HG03565 (cell line): ENCODE data around the gene TMEM138.

Source experiments
- ATAC-seq: cut with Tn5 transposase; IDR thresholded peaks from one replicate; pipeline ENCODE4 v1.9.1; 2021; ENCODE audit warnings: mild to moderate bottlenecking, moderate library complexity; ENCODE audit not compliant: unreplicated experiment

TMEM138 gene

DNA sequence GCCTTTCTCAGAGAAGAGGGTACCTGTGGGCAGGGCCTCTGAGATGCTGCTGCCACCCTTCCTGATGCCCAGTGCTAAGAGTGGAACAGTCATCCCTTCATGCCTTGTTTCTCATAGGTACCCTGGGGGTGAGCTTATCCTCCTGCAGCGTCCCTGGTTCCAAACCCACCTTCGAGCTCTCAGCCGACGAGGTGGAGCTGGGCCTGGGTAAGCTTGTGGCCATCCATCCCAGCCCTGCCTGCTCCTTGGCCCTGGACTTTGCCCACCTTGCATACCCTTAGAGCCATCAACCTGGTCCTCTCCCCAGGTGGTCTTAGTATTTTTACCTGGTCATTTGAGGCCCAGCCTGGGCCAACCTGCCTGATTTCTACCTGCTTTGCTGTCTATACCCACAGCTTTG lies 20.5 kb upstream of the TMEM138 start:
- no peak for ATAC-seq

DNA sequence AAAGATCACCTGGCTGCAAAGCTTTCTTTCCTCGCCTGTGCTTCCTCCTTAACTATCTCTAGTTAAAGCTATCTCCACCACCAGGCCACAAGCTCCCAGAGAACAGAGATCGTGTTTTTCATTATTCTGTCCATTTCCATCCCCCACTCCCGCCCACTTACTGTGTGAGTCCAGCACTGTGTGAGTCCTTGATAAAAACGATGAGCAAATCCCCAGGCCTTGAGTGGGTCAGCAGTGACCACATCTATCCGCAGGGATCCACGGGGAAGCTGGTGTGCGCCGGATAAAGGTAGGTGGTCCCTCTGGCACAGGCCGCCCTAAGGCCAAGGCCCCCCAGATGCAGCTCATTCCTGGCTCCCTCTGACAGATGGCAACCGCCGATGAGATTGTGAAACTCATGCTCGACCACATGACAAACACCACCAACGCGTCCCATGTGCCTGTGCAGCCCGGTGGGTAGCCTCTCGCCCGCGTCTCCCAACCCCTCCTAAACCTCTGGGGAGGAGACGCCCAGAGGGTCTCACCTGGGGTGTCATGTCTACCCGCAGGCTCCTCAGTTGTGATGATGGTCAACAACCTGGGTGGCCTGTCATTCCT lies 19.9 kb upstream of the TMEM138 start:
- no peak for ATAC-seq

DNA sequence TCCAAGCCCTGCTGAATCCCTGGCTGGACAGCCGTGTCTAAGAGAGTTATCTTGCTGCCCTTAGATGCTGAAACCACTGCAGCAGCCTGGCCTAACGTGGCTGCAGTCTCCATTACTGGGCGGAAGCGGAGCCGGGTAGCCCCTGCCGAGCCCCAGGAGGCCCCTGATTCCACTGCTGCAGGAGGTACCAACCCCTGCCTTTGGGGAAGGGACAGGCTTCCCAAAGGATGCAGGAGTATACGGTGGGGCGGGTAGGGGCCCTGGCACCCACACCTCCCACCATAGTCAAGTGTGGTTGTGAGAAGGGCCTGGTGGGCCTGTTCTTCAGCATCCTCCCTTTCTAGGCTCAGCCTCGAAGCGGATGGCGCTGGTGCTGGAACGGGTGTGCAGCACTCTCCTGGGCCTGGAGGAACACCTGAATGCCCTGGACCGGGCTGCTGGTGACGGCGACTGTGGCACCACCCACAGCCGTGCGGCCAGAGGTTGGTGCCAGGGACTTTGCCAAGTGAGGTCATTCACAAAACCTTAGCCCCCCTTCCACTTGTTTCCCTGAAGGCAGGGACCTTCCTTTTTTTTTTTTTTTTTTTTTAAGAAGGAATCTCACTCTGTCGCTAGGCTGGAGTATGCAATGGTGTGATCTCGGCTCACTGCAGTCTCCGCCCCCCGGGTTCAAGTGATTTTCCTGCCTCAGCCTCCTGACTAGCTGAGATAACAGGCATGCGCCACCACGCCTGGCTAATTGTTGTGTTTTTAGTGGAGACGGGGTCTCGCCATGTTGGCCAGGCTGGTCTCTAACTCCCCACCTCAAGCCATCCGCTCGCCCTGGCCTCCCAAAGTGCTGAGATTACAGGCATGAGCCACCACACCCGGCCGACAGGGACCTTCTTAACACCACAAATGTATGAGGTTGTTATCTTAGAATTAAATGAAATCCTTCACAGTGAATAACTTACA lies 18.1 kb upstream of the TMEM138 start:
- no peak for ATAC-seq

DNA sequence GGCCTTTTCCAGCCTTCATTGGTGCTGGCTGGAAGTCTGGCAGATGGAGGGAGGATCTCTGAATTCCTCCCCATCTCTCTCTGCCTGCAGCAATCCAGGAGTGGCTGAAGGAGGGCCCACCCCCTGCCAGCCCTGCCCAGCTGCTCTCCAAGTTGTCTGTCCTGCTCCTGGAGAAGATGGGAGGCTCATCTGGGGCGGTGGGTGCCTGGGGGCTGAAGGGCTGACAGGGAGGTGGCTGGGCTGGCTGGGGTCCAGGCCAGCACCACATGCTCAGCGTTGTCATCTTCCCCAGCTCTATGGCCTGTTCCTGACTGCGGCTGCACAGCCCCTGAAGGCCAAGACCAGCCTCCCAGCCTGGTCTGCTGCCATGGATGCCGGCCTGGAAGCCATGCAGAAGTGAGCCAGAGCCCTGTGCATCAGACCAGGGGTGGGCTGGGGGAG lies 17.0 kb upstream of the TMEM138 start:
- no peak for ATAC-seq

DNA sequence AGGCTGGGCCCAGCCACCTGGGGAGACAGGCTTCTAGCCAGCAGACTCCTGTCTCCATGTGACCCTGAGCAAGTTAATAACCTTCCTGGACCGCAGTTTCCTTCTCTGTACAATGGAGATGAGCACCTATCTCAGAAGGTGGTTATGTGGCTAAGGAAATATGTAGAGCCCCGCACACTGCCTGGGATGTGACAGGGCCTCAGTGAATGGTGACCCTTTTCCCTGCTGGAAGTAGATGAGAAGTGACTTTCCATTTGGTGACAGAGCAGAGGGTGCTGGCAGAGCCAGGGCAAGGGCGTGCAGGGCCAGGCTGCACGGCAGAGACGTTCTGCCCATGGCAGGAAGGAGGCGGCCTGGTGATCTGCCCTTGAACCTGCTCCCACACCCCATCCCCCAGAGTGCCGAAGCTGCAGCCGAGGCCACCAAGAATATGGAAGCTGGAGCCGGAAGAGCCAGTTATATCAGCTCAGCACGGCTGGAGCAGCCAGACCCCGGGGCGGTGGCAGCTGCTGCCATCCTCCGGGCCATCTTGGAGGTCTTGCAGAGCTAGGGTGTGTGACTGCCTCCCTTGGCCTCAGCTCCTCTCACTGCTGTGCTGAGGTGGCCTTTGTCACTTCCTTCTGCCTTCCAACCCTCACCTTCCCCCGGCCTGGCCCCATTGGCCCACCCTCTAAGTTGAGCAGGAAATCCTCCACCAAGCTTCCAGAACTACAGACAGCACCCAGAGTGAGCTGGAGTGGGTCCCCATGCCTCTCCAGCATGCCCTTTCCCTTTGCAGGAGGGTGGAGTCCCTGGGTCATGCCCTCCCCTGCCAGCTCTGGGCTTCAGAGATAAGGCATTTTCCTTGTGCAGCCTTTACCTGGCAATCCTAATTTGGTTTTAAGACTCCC lies 16.0 kb upstream of the TMEM138 start:
- ATAC-seq, result no peak

DNA sequence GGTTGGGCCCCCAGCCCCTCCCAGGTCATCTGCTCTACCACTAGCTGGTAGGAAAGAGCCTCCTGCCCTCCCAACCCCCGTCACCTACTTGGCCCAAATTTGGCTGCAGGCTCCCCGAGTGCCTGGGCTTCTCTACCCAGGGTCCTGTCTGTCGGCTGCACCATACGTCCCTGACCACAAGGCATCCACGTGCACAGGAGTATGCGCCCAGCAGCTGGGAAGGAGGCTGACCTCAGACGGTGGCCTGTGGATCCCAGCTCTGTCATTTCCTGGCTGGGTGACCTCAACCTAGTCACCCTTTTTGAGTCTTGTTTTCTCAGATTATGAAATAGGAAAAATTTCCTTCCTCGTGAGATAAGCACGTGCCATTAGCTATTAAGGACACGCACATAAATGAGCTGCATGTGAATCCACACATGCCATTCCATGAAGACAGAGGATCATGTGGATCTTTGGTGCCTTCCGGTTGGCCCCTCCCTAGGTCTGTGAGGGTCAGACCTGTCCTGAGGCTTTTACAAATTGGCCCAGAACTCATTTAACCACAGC lies 14.2 kb upstream of the TMEM138 start:
- ATAC-seq, result no peak

DNA sequence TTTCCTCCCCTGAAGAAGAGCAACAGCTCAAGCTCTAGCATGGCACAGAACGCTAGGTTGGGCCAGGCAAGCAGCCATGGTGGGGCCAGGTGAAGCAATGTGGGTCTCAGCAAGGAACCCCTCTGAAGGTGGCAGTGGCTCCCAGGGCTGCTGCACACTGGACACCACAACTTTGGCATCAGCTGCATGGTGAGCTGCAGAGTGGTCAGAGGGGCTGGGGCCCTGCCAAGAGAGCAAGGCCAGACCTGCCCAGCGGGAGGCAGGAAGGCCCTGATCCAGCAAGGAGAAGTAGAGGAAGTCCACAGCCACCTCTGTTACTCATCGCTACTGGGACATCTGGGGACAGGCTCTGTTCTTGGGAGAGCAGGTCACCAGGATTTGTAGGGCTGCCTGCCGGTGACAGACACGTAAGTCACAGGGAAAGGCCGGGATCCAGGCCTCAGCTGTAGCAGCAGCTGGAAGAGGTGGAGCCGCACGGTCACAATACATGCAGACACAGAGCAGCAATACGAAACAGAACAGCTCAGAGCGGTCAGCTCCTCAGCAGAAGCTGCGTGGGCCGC lies 12.9 kb upstream of the TMEM138 start:
- no peak for ATAC-seq

DNA sequence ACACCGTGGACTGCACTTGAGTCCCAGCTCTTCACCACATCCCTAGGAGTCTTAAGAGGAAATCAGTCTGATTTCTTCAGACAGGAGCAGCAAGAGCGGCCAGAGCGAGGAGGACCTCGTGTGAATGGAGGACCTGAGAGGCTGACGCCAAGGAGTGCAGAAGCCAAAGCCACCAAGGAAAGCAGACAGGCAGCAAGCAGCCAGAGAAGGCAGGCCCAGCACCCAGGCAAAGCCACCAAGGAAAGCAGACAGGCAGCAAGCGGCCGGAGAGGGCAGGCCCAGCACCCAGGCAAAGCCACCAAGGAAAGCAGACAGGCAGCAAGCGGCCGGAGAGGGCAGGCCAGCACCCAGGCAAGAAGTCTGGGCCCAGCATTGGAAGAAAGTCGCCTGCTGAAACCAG lies 12.3 kb upstream of the TMEM138 start:
- ATAC-seq, result no peak

DNA sequence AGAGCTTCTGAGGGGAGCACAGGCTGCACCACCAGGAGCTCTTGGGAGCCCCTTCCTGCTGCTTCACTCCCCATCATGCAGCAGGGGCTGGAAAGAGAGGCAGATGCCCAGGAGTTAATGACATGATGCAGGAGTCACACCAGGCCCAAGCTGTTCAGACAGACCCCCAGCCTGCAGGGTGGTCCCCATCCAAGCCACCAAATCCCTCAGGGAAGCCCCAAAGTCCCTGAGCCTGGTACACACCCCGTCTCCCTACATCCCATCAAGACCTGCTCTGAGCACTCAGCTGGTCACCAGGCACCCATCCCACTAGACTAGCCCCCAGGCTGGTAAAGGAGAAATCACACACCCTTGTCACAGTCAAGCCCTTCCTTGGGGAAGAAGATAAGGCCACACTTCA lies 11.8 kb upstream of the TMEM138 start:
- no peak for ATAC-seq

DNA sequence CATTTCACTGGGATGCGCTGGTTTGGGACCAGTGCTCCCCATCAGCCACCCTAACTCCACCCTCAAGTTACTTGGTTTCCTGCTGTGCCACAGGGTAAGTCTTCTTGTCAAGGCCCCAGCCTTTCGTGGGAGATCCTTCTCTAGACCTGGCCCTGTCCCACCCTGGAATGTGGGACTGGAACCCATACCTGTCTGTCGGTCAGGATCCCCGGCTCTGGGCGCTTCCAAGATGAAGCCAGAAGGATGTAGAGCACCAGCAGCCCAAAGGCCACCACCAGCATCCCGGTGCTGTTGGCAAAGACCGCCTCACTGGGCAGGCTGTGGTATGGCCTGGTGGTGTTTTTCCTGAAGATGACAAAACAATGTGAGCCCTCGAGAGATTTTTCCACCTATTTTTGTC lies 11.4 kb upstream of the TMEM138 start:
- no peak for ATAC-seq

DNA sequence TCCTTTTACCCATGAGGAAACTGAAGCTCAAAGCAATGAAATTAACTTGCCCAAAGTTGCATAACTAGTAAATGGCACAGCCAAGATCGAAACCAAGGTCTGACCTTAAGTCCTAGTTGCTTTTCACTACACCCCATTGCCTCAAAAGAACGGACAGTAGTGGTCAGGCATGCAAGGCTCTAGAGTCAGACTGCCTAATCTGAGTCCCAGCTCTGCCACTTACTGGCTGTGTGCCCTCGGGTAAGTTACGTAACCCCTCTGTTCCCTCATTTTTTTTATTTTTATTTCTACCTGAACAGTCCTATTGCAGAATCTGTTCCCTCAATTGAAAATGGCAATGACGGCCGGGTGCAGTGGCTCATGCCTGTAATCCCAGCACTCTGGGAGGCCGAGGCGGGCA lies 10.1 kb upstream of the TMEM138 start:
- ATAC-seq, result no peak

DNA sequence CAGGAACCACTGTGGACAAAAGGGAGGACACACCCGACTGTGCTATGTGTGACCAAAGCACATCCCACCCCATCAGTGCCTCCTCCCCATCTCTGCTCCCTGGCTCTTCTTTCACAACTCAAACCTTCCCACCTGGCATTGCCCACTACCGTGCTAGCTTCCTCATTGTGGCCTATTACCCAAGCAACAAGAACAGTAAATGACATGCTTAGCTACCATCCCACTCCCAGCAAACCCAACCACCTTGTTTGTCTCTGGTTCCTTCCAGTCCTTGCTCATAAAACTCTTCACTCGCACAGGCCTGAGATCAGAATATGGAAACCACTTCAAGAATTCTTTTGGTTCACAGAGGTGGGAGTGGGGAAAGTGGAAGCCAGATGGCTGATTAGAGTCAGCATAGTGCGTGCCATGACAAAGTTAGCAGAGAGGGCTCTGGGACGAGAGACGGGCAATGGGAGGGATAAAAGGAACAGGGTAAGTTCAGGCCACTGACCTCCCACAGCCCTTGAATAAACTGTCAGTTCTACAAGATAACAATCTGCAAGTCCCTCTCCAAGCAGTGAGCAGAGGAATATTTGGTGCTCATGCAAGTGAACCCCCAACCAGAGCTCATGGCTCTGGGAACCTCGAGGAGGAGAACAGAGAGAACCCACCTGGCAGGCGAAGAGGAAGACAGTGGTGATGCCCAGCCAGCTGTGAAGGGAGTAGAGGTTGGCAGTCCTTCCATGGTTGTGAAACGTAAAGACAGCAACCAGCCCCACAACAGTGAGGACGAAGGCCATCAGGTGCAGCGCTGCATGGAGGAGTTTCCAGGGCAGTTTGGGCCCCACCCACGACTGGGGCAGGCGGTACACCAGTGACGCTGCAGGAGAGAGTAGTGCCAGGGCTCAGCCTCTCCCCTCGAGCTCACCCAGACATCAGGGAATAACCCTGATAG lies 8.8 kb upstream of the TMEM138 start:
- no peak for ATAC-seq

DNA sequence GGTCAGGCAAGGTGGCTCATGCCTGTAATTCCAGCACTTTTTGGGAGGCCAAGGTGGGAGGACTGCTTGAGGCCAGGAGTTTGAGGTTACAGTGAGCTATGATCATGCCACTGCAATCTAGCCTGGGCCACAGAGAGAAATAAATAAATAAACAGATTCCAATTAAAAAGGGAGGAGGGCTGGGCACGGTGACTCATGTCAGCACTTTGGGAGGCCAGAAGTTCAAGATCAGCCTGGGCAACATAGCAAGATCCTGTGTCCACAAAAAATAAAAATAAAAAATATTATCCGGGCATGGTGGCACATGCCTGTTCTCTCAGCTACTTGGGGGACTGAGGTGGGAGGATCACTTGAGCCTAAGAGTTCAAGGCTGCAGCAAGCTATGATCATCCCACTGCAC lies 8.0 kb upstream of the TMEM138 start:
- no peak for ATAC-seq

DNA sequence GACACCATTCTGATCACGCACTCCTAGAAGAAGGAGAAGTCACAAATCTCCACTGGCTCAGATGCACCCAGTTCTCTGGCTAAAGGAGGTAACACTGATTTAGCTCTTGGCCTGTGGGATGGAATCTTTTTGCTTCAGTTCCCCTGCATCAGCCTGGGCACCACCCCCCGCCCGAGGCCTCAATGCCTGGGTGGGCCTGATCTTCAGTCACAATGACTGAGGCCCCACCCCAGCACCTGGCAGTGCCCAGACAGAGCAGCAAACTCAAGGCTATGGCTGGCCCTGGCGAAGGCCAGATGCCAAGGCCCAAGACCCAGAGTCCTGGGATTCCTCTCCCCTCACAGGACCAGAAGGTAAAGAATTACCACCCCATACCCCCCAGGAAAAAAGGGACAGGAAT lies 5.5 kb upstream of the TMEM138 start:
- no peak for ATAC-seq

DNA sequence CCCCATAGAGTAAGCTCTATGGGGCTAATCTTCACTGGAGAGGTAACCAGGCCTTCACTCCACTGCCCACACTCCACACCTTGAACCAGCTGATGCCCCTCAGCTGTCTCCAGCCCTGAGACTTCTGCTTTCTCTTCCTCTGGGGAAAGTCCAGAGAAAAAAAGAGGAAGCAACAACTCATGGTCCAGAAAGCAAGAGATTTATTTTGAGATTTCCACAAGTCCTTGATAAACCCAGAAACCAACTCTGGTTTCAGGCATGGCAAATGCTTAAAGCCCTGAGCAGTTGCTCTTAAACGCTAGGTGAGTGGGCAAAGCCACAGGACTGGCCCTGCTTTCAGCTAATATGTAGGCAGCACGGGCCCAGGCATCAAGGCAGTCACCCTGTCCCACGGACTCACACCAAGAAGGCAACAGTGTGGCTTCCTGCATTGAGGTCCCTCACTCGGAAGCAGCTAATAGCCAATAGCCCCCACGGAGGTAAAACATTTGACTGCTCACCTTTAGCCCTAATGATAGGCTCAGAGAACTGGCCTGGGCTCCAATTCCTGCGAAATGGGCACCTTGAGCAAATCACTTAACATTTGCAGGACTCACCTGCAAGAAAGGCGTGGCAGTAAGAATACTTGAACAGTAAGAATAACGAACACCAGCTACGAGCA lies 4.8 kb upstream of the TMEM138 start:
- ATAC-seq, result peak; percentile 28

DNA sequence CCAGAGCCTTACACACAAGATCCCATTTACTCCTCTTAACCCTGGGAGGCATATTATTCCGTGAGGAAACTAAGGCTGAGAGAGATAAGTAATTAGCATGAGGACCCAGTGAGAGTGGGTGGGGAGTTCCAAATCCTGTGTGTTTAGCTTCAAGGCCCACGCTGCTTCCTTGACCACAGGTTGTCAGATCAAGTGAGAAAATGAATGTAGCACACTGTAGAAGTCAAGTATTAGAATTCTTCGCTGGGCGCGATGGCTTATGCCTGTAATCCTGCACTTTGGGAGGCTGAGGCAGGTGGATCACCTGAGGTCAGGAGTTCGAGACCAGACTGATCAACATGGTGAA lies 4.3 kb upstream of the TMEM138 start:
- ATAC-seq, result no peak

DNA sequence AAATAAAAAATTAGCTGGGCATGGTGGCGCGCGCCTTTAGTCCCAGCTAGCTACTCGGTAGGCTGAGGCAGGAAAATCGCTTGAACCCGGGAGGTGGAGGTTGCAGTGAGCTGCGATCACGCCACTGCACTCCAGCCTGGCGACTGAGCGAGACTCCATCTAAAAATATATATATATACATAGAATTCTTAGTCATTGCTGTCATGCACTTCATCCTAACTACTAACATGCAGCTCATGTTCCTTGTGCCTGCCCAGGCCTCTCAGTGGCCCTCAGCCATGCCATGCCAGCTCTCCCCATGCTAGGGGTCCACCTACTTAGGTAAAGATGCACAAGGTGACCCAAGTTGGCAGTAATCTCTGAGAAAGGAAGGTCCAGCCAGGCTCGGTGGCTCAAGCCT lies 3.6 kb upstream of the TMEM138 start:
- no peak for ATAC-seq

DNA sequence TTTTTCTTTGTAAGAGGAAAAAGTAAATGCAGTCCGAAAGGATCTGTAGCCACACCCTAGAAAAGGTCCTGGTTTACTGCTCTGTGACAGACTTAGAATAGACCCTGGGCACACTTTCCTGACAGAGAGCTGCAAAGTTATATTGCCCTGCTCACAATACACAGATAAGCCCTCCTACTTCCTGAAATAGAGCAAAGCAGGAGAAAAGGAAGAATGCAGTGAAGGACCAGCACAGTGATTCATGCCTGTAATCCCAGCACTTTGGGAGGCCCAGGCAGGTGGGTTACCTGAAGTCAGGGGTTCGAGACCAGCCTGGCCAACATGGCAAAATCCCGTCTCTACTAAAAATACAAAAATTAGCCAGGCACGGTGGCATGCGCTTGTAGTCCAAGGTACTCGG lies 2.7 kb upstream of the TMEM138 start:
- ATAC-seq, result no peak

DNA sequence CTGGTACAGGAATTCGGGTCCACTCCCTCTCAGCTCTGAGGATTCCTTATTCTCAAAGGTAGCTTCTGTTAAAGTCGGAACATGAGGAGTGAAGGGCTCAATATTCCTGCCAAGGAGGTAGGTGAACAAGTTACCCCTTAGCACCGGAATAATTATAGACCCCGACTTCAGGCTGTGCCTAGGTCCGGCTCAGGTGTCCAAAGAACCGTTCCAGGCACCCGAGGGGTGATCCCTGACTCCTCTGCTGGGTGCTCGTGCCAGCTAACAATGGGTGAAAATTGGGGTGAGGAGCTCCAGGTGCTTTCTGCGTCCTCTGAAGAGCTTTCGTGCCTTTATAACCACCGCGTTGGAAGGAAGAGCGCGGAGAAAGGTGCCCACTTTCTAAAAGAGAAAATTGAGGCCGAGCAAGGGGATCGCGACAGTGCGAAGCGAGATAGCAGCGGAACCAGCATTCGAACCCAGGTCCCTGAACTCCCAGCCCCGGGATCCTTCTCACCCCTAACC lies 885 bp upstream of the TMEM138 start:
- no peak for ATAC-seq
